Ishikawa (cell line): ENCODE data around the gene SPATA31C2.
"Not testable (repeated sequence)": the region's sequence is repeated elsewhere in the genome, so short reads cannot be mapped to it uniquely, and the experiment has no call there.

Experiments
- CEBPB ChIP-seq: IDR thresholded peaks from 2 replicates; pipeline ENCODE4 v1.6.1; 2012
- CREB1 ChIP-seq: IDR thresholded peaks from 2 replicates; pipeline ENCODE4 v1.6.1; 2012; ENCODE audit warnings: low read depth
- EGR1 ChIP-seq: IDR thresholded peaks from 2 replicates; pipeline ENCODE4 v1.6.1; 2012
- EP300 ChIP-seq: IDR thresholded peaks from 2 replicates; pipeline ENCODE4 v1.6.1; 2012; ENCODE audit warnings: borderline replicate concordance
- FOXM1 ChIP-seq: IDR thresholded peaks from 2 replicates; pipeline ENCODE4 v1.6.1; 2012; ENCODE audit warnings: low read depth, borderline replicate concordance
- NFIC ChIP-seq: IDR thresholded peaks from 2 replicates; pipeline ENCODE4 v1.6.1; 2012
- RAD21 ChIP-seq: IDR thresholded peaks from 2 replicates; pipeline ENCODE4 v1.6.1; 2012; ENCODE audit warnings: low read depth
- TAF1 ChIP-seq: IDR thresholded peaks from 2 replicates; pipeline ENCODE4 v1.6.1; 2012; ENCODE audit warnings: low read depth, mild to moderate bottlenecking
- TCF12 ChIP-seq: IDR thresholded peaks from 2 replicates; pipeline ENCODE4 v1.6.1; 2012; ENCODE audit warnings: low read depth
- TEAD4 ChIP-seq: IDR thresholded peaks from 2 replicates; pipeline ENCODE4 v1.6.1; 2012
- YY1 ChIP-seq: IDR thresholded peaks from 2 replicates; pipeline ENCODE4 v1.6.1; 2012; ENCODE audit warnings: low read depth
- ZBTB7A ChIP-seq: IDR thresholded peaks from 2 replicates; pipeline ENCODE4 v1.6.1; 2012; ENCODE audit warnings: low read depth
- TF ChIP-seq, protein P1 (sequence below): IDR thresholded peaks from 2 replicates; pipeline ENCODE4 v1.6.1; 2012
- TF ChIP-seq, protein P2 (sequence below): IDR thresholded peaks from 2 replicates; pipeline ENCODE4 v1.6.1; 2012
- TF ChIP-seq, protein P3 (sequence below): IDR thresholded peaks from 2 replicates; pipeline ENCODE4 v1.6.1; 2012; ENCODE audit warnings: low read depth, mild to moderate bottlenecking

SPATA31C2 gene

DNA sequence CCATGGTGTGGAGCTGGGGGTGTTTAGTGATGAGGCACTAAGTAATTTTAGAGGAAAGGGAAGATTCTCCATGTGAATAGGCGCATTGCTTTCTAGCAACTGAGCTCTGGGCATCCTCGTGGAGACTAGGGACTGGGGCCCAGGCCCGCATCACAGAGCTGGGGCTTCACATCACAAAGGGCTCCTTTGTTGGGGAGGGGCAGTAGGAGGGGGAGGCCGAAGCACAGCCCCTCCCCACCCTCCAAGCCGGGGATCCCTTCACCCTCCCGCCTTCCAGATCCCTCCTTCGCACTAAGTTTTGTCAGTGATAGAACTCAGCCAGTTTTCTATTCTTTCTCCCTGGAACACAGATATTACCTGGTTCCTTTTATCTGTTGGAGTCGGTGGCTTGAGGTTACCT is at the start of gene SPATA31C2:
SPATA31C2 (minus strand) TSS at position 101 of the 400 bp plus-strand sequence; CDS start at position 72, 29 bp downstream.
- TF ChIP-seq YY1, EP300, RAD21: not testable (repeated sequence)

DNA sequence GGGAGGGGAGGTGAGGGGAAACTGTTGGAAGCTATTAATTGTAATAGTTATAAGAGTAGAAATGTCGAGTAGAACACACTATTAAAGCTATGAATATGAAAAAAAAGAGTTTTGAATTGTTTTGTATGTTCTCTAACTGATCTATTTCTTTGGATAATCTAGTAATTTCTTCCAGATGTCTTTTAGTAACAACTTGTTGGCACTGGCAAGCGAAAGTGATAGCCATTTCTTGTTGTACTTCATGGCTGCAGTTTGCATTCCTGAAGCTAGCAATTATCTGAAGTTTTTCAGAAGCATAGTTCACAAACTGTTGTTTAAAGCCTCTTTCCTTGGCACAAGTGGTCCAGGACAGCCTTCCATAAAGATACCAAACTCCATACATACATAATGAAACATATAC is 49.4 kb upstream of the SPATA31C2 start:
- TF ChIP-seq RAD21 = no peak
- TF ChIP-seq FOXM1 = no peak
- no peak for TF ChIP-seq CREB1
- no peak for TF ChIP-seq TCF12
- no peak for TF ChIP-seq TEAD4
- TF ChIP-seq TAF1 = no peak
- TF ChIP-seq, protein P1, sequence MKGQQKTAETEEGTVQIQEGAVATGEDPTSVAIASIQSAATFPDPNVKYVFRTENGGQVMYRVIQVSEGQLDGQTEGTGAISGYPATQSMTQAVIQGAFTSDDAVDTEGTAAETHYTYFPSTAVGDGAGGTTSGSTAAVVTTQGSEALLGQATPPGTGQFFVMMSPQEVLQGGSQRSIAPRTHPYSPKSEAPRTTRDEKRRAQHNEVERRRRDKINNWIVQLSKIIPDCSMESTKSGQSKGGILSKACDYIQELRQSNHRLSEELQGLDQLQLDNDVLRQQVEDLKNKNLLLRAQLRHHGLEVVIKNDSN = no peak
- no peak for TF ChIP-seq NFIC
- TF ChIP-seq, protein P2, sequence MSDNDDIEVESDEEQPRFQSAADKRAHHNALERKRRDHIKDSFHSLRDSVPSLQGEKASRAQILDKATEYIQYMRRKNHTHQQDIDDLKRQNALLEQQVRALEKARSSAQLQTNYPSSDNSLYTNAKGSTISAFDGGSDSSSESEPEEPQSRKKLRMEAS = no peak
- TF ChIP-seq YY1 = no peak
- TF ChIP-seq ZBTB7A = no peak

DNA sequence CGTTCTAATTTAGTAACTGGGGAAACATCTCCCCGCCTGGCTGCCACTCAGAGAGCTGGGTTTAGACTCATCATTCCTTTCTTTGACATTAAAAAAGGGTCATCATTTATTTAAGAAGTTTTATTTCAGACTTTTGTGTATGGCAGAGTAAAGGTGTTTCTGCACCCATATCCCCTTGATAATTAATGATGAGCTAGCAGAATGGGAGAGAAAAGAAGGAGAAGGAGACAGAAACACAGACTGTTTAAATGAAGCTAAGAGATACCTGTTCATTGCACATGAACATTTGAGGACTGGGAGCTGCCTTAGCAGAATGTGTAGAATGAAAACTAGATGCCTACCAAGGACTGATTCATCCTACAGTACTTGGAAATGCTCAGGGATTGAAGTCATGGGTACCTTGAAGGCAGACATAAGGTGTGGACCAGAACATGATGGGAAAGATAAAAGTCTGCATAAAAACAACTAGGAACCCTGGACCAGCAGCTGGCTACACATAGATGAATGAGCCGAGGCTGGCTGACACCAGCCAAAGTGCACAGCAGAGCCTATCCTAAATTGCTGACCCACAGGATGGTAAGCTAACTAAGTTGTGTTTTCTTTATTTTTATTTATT is 48.3 kb upstream of the SPATA31C2 start:
- TF ChIP-seq CREB1 (no peak), NFIC (no peak), CEBPB (no peak), TEAD4 (no peak), EP300 (no peak), TCF12 (no peak), YY1 (no peak), TAF1 (no peak), RAD21 (no peak), EGR1 (no peak), FOXM1 (no peak), ZBTB7A (no peak)
- TF ChIP-seq, protein P1 = no peak
- TF ChIP-seq, protein P2 = no peak
- TF ChIP-seq, protein P3, sequence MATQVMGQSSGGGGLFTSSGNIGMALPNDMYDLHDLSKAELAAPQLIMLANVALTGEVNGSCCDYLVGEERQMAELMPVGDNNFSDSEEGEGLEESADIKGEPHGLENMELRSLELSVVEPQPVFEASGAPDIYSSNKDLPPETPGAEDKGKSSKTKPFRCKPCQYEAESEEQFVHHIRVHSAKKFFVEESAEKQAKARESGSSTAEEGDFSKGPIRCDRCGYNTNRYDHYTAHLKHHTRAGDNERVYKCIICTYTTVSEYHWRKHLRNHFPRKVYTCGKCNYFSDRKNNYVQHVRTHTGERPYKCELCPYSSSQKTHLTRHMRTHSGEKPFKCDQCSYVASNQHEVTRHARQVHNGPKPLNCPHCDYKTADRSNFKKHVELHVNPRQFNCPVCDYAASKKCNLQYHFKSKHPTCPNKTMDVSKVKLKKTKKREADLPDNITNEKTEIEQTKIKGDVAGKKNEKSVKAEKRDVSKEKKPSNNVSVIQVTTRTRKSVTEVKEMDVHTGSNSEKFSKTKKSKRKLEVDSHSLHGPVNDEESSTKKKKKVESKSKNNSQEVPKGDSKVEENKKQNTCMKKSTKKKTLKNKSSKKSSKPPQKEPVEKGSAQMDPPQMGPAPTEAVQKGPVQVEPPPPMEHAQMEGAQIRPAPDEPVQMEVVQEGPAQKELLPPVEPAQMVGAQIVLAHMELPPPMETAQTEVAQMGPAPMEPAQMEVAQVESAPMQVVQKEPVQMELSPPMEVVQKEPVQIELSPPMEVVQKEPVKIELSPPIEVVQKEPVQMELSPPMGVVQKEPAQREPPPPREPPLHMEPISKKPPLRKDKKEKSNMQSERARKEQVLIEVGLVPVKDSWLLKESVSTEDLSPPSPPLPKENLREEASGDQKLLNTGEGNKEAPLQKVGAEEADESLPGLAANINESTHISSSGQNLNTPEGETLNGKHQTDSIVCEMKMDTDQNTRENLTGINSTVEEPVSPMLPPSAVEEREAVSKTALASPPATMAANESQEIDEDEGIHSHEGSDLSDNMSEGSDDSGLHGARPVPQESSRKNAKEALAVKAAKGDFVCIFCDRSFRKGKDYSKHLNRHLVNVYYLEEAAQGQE = no peak

DNA sequence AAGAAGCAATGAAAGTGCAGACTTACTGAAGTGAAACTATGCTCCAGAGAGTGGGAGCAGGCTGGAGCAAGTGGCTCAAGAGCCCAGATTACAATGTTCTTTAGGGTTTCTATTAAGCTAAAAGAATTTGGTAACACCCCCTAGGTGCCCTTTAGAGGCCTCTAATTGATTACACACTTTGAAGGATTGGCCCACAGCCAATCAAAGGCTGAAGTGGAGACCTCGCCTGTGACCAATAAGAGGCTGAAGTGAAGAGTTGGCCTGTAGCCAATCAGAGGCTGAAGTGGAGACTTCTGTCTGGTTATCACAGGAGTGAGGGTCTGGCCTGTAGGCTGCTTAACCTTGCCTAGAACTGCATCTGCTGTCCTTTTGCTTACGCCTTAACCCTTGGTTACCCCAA is 46.7 kb upstream of the SPATA31C2 start:
- TF ChIP-seq NFIC = peak; percentile 12; the same call in 1 of the 2 replicates
- no peak for TF ChIP-seq YY1

DNA sequence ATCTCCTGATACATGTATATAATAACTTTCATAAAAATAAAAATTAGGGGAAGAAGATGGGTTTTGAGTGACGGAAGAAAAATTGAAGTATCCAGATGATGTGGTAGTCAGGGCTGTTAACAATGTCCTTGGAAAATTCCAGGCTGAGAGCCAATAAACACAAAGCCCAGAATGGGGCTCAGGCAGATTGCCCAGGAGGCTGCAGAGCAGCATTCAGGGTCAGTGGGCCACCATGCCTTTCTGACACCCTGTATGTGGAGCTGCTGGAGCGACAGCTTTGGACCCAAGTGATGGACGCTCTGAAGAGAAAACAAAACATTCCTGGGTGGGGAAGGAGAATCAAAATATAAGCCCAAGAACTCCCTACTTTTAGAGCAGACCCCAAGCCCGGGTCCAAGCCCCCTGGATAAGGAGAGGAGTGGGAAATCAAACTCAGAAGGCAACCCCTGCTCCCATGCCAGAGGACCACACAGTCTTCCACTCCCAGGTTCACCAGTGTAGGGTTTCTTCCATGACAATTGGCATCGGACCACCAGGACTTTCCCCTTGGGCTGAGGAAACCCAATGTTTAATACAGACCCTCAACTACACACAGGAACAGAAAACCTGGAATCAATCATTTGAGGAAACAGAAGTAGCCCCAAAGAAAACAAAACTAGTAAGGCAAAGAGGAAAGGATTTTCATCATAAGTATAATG is 45.7 kb upstream of the SPATA31C2 start:
- TF ChIP-seq FOXM1 = no peak
- no peak for TF ChIP-seq TCF12
- no peak for TF ChIP-seq ZBTB7A
- no peak for TF ChIP-seq TAF1
- TF ChIP-seq, protein P2 = no peak
- TF ChIP-seq, protein P3 = no peak
- TF ChIP-seq EGR1 = no peak

DNA sequence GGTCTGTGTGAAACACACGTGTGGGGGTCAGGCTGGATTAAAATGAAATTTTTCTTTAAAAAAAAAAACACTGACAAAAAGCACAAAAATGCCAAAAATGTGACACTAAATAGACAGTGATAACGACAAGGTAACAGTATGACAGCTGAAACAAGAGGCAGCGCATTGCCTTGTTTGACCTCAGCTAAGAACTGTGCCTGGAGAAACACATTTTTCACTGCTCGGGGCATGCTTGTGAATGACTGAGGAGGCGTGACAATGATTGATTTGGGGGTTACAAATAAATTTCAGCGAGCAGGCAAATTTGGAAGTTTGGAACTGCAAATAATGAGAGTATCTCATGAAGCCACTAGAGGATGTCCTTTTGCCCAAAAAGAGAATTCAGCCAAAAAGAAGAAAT is 44.2 kb upstream of the SPATA31C2 start:
- TF ChIP-seq RAD21 (no peak), CEBPB (no peak), ZBTB7A (no peak), EP300 (no peak), TCF12 (no peak), YY1 (no peak), NFIC (no peak)
- TF ChIP-seq, protein P2 = no peak
